Right cardiac atrium (tissue), 5 donors: Measurements from ENCODE around the gene THRSP. TPM values are rescaled to one million over a fixed set of nuclear protein-coding genes. Genes with fewer than 3 reads are reported as not detected.
A peak's percentile ranks its signal among the peaks of the same experiment; 100 is the strongest.
"Not testable (repeated sequence)": the region's sequence is repeated elsewhere in the genome, so short reads cannot be mapped to it uniquely, and the experiment has no call there.

Experiments
- ATAC-seq, 2 donors: fragments of 200-7000 bp; cut with Tn5 transposase; one replicate each; pipeline versions ENCODE4 v1.8.0 to v1.9.1; 2020; ENCODE audit warnings: moderate library complexity in 2 of 2, mild to moderate bottlenecking in 1 of 2
- DNase-seq, 3 donors: peaks; one replicate each; pipeline ENCODE4 v3.0.0-alpha.2; 2020
- H3K27ac ChIP-seq: one replicate; pipeline ENCODE4 v1.5.1; 2013; ENCODE audit warnings: mild to moderate bottlenecking, low read length, control low read depth, moderate library complexity
- H3K27me3 ChIP-seq: one replicate; pipeline ENCODE4 v1.6.1; 2013; ENCODE audit not compliant: control insufficient read depth, insufficient read depth
- H3K4me1 ChIP-seq: one replicate; pipeline ENCODE4 v1.6.1; 2013; ENCODE audit warnings: low read length; ENCODE audit not compliant: control insufficient read depth, insufficient read depth
- H3K4me3 ChIP-seq: one replicate; pipeline ENCODE4 v1.5.1; 2013; ENCODE audit warnings: low read length, control low read depth
- H3K9me3 ChIP-seq: one replicate; pipeline ENCODE4 v1.6.1; 2013; ENCODE audit warnings: low read length; ENCODE audit not compliant: control insufficient read depth
- WGBS: extraction: QIAGEN DNeasy Blood & Tissue Kit; methylation state at CpG from one replicate; pipeline ENCODE4 v1.1.7; 2013; 5-methylcytosine and 5-hydroxymethylcytosine counted together
- intact Hi-C, 4 donors: fragments of 100-400 bp; cut with DNase I; formaldehyde crosslinking; loops; one replicate each; pipeline versions ENCODE4 v1.11.0 to v1.14.0; 2022 to 2023
- polyA plus RNA-seq: library from polyadenylated mRNA; stranded (reverse); fragments of 200-250 nt; gene quantifications from one replicate; pipeline ENCODE4 v1.2.3, GENCODE V29; 2013
- total RNA-seq, 4 donors: library from RNA; stranded (reverse); fragmentation: NEBNext Ultra II Directional; extraction: Animal tissue kit (Norgen Biotek cat#: 25700); gene quantifications; one replicate each; pipeline ENCODE4 v1.2.1, GENCODE V29; 2021
- donor health status: healthy with polysubstance abuse.
- donor health status: DM: no; HTN: yes; CAD: no.
- donor health status: DM: no; HTN: no; CAD: no.
- donor health status: DM: no; HTN: yes; CAD: no; lungs with severe emphysema.
- donor health status: DM: yes; HTN: yes; CAD: no.

THRSP gene
- total and polyA plus RNA-seq, 5 donors, result 0.66 to 80.3 (median 4.3) TPM; not detected in 1

DNA sequence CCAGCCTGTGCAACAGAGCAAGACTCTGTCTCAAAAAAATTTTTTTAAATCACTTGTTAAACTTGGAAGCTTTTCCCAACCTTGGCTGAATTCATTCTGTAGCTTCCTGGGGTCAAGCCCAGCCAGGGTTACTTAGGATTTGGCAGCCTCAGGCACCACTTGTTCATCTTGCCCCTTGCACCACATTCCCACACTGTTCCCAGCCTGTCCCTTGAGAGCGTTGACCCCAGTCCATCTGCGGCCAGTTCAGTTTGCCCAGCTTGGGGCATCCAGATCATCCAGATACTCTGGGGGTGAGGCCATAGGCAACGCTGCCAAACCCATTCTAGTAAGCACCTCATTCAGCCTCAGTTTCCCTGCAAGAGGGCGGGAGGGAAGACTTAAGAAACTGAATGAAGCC lies 8.7 kb upstream of the THRSP start:
- H3K4me1 ChIP-seq, result no peaks in the 10 kb centered on the region
- 87% methylated on average over 4 of the region's 4 CpGs for WGBS

DNA sequence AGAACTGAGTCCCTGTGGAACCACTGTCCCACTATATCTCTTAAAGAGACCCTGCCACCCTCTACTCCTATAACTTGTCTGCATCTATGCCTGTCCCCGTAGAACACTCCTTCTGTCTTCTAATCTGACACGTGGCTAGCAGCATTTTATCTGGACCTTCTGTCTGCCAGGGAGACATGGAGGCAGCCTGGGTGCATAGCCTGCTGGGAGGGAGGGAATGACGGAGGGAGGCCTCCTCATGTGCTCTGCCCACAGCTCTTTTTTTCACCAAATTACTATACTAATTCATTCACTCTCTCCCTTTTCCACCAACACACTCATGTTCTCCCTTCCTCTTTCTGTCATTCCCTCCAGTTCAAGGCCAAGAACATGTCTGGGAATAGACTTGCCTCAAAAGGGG lies 7.6 kb upstream of the THRSP start:
- Histone ChIP-seq H3K4me3 (no peak overlapping the region), H3K9me3 (no peaks in the 10 kb centered on the region), H3K4me1 (no peaks in the 10 kb centered on the region), H3K27me3 (no peaks in the 10 kb centered on the region), H3K27ac (no peak overlapping the region)
- 48% methylated on average over 3 of the region's 3 CpGs for WGBS
- intact Hi-C loops, result no loop called here
- ATAC-seq (no peak), DNase-seq (no peak)

More for the DNA sequence above, 8.7 kb upstream of the THRSP start:
- intact Hi-C loops, result no loop called here
- Histone ChIP-seq H3K4me3 (no peak overlapping the region), H3K27me3 (no peaks in the 10 kb centered on the region), H3K27ac (no peak overlapping the region), H3K9me3 (no peaks in the 10 kb centered on the region)
- DNase-seq (peak in 1 of 3 donors; percentile 31), ATAC-seq (no peak)

DNA sequence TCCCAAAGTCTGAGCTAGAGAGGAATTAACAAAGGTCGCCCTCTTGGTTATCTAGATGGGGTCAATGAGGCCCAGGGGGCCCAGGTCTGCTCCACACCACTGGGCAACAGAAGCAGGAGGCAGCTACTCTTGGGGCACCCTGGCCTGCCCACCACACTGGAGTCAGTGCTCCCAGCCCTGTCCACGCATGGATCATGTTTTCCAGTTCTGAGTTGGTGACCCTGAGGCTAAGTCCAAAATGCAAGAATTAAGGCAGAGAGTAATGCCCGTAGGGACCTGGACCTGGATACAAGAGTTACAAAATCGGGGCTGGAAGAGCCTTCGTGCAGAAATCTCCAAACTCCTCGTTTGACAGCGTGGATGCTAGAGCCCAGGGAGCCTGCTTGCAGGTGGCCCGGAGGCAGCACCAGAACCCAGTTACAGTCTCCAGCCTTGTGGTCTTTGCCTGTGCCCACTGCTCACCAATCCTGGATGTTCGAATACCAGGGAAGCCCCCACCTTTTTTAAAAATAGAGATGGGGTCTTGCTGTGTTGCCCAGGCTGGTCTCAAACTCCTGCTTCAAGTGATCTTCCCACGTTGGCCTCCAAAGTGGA lies 6.1 kb upstream of the THRSP start:
- no peak overlapping the region for H3K27ac ChIP-seq
- 80% methylated on average over 10 of the region's 10 CpGs for WGBS
- H3K27me3 ChIP-seq, result no peaks in the 10 kb centered on the region
- no peak overlapping the region for H3K4me3 ChIP-seq
- no peaks in the 10 kb centered on the region for H3K4me1 ChIP-seq
- intact Hi-C loops, result no loop called here
- peak in 1 of 3 donors; percentile 14 for DNase-seq
- no peak for ATAC-seq
- no peaks in the 10 kb centered on the region for H3K9me3 ChIP-seq

DNA sequence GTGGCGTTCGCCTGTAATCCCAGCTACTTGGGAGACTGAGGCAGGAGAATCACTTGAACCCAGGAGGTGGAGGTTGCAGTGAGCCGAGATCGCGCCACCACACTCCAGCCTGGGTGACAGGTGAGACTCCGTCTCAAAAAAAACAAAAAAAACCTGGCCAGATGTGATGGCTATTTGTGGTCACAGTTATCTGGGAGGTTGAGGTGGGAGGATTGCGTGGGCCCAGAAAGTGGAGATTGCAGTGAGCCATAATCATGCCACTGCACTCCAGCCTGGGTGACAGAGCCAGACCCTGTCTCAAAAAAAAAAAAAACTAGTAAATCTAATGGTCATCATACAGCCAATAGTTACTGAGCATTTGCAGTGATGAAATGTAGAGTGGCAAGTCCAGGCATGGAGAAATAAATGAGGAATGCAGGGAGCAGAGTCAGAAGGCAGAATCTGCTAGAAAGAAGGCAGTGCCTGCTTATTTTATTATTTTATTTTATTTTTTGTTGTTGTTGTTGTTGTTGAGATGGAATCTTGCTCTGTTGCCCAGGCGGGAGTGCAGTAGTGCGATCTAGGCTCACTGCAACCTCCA lies 3.8 kb upstream of the THRSP start:
- WGBS, result 94% methylated on average over 9 of the region's 9 CpGs
- H3K27ac ChIP-seq, H3K27me3 ChIP-seq, DNase-seq, ATAC-seq, H3K4me3 ChIP-seq, H3K4me1 ChIP-seq, H3K9me3 ChIP-seq, intact Hi-C loops: not testable (repeated sequence)

DNA sequence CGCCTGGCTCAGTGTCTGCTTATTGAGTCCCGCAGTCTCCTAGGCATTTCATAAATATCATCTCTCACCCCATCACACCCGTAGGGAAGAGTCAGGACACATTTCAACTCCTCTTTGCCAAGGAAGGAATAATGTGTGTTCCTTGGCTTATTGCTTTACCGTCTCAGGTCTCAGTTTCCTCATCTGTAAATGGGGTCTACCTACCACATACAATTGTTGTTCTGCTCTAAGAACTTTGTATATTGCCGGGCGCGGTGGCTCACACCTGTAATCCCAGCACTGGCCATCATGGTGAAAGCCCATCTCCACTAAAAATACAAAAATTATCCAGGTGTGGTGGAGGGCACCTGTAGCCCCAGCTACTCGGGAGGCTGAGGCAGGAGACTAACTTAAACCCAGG lies 3.1 kb upstream of the THRSP start:
- no peaks in the 10 kb centered on the region for H3K9me3 ChIP-seq
- WGBS, result 92% methylated on average over 8 of the region's 8 CpGs
- intact Hi-C loops, result no loop called here
- no peaks in the 10 kb centered on the region for H3K27me3 ChIP-seq
- ATAC-seq, result no peak
- no peak overlapping the region for H3K4me3 ChIP-seq
- no peaks in the 10 kb centered on the region for H3K4me1 ChIP-seq
- DNase-seq, result no peak
- no peak overlapping the region for H3K27ac ChIP-seq

DNA sequence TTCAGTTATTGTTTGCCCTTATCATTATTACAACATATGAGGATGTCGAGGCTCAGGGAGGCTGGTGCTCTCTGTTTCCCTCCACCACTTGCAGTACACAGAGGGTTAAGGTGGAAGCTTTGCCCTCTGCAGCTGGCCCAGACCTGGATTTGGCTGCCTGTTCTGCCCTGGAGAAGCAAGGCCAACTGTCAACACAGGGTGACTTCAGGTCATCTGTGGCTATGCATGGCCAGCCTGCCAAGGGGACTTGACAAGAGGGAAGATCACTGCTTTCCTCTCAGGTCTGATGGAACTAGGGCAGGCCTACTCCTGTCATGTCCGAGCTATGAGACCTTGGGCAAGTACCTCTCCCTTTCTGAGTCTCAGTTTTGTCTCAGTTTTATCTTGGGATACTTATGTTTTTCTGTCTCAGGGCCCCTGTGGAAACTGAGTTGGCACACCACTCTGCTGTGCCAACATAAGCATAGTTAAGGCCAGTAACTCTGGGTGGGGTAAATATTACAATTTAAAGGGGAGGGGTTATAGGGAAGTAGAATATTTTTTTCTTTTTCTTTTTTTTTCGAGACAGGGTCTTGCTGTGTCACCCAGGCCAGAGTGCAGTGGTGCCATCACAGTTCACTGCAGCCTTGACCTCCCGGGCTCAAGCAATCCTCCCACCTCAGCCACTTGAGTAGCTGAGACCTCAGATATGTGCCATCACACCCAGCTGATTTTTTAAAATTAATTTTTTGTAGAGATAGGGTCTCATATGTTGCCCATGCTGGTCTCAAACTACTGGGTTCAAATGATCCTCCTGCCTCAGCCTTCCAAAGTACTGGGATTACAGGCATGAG lies 2.4 kb upstream of the THRSP start:
- no peaks in the 10 kb centered on the region for H3K27me3 ChIP-seq
- DNase-seq, result peak in 2 of 3 donors; percentile 68 to 73
- no peak overlapping the region for H3K4me3 ChIP-seq
- intact Hi-C loops, result no loop called here
- H3K4me1 ChIP-seq, result no peaks in the 10 kb centered on the region
- ATAC-seq, result peak; percentile 69 to 84
- WGBS, result 55% methylated on average over 4 of the region's 4 CpGs
- no peak overlapping the region for H3K27ac ChIP-seq
- H3K9me3 ChIP-seq, result no peaks in the 10 kb centered on the region

DNA sequence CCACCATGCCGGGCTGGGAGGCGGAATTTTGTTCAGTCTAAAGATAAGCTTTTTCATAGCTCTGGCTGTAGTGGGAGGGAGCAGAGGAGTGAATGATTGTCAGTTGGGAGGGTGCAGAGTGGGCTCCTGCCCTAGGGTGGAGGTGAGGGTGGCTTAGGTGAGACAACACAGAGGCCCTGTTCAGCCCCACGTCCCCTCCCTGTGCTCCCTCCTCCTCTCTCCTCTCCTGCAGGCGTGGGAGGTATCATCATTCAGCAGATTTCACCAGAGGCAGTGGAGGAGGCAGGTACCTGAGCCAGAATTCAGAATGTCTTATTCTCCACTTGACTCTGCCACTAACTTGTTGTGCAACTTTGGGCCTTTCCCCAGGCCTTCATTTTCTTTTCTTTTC lies 1.7 kb upstream of the THRSP start:
- peak in 1 of 2 donors; percentile 44 for ATAC-seq
- no peaks in the 10 kb centered on the region for H3K9me3 ChIP-seq
- H3K27me3 ChIP-seq, result no peaks in the 10 kb centered on the region
- no peak overlapping the region for H3K27ac ChIP-seq
- H3K4me3 ChIP-seq, result no peak overlapping the region
- DNase-seq, result peak in 1 of 3 donors; percentile 10
- no peaks in the 10 kb centered on the region for H3K4me1 ChIP-seq
- intact Hi-C loops, result no loop called here
- WGBS, result 48% methylated on average over 4 of the region's 4 CpGs

DNA sequence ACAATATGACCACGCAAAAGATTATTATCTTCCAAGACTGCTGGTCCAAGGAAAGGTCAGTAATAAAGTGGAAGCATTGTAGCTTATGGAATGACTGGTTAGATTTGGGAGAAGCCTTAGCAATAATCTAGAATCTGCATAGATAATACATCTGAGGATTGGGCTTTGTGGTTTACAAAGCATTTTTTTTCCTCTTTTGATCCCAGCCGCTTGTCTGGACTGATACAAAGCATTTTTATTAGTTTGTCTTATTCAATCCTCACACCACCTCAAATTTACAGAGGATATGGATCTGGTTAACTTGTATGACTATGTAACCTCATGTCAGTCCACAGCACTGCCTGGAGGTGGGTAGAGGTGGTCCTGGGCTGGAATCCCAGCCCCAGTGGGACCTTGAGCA lies 990 bp upstream of the THRSP start:
- DNase-seq, result no peak
- Histone ChIP-seq H3K27ac (no peak overlapping the region), H3K4me3 (no peak overlapping the region), H3K4me1 (no peaks in the 10 kb centered on the region), H3K9me3 (no peaks in the 10 kb centered on the region), H3K27me3 (no peaks in the 10 kb centered on the region)
- intact Hi-C loops, result no loop called here
- 76% methylated on average over 2 of the region's 2 CpGs for WGBS
- ATAC-seq, result no peak

DNA sequence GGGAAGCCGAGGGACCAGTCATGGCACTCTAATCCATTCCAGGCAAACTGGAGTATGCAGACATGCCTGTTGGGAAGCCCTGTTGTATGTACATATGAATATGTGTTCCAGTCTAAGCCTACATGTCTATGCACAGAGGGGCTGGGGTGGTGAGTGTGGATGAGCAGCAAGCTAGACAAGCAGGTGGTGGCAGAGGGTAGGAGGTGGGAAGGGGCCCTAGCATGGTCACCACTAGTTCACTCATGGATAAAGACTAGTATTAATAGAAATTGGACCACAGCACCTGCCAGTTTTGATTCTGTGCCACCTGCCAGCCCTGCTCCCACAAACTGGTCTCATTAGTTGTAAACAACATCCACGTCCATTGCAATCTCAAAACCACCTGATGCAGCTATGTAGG lies 1.5 kb downstream of the THRSP start:
- Histone ChIP-seq H3K27me3 (no peaks in the 10 kb centered on the region), H3K4me3 (no peak overlapping the region), H3K4me1 (peaks cover 2% of the 10 kb centered on the region), H3K27ac (no peak overlapping the region), H3K9me3 (no peaks in the 10 kb centered on the region)
- intact Hi-C loops, result no loop called here
- 80% methylated on average over 2 of the region's 2 CpGs for WGBS
- ATAC-seq (no peak), DNase-seq (peak in 1 of 3 donors; percentile 9)

DNA sequence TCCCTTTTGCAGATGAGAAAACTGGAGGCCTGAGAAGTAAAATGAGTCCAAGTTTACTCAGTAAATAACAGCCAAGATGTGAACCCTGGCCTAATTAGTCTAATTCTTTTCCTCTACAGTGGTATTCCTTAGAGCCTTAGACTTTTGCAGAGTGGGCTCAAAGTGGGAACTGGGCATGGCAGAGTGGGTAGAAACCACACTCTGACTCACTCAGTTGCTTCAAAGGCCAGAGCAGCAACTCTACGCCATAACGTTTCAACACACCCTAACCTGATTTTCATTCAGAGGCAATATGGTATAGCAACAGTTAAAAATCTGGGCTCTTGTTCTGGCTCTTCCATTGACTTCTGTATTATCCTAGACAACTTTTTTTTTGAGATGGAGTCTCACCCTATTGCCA lies 2.8 kb downstream of the THRSP start:
- H3K4me1 ChIP-seq, result peaks cover 2% of the 10 kb centered on the region
- no peaks in the 10 kb centered on the region for H3K9me3 ChIP-seq
- H3K27me3 ChIP-seq, result no peaks in the 10 kb centered on the region
- intact Hi-C loops, result no loop called here
- H3K4me3 ChIP-seq, result no peak overlapping the region
- no peak overlapping the region for H3K27ac ChIP-seq
- DNase-seq (no peak), ATAC-seq (no peak)
- 76% methylated on average over 2 of the region's 2 CpGs for WGBS

DNA sequence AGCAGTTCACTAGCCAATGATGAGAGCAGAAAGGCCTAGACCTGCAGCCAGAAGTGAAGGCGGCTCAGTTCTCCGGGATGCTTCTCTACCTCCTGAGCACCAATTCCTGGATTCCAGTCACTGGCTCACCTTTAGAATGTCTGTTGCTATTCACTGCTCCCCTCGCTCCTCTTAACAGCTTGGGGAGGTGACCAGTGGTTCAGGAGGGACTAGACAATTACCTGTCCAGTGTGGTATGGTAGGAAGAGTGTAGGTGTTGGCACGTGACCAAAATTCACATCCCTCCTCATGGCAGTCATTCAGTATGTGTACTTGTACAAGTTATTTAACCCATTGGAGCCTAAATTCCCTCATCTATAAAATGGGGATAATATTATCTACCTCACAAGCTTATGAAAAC lies 4.0 kb downstream of the THRSP start:
- no peaks in the 10 kb centered on the region for H3K27me3 ChIP-seq
- intact Hi-C loops, result no loop called here
- ATAC-seq (no peak), DNase-seq (no peak)
- H3K27ac ChIP-seq, result no peak overlapping the region
- H3K9me3 ChIP-seq, result no peaks in the 10 kb centered on the region
- H3K4me3 ChIP-seq, result no peak overlapping the region
- H3K4me1 ChIP-seq, result peaks cover 2% of the 10 kb centered on the region
- 90% methylated on average over 4 of the region's 4 CpGs for WGBS
